UCSD-AML1 (cell line): ENCODE measurements around the gene MAGEB16.

Experiments used
- DNase-seq: peaks from one replicate; lab custom pipeline; 2025; ENCODE audit not compliant: unreplicated experiment; lab: John Stamatoyannopoulos, UW

MAGEB16 gene

GRCh38 chrX:35798042-35798441 is at the start of gene MAGEB16:
MAGEB16 (plus strand) TSS chrX:35798342; CDS start chrX:35802197, 3,855 bp downstream.
- DNase-seq, result no peak

- DNase-seq, result no peak
Measured at GRCh38 chrX:35773958-35774564, 24.1 kb upstream of the MAGEB16 start.

DNA sequence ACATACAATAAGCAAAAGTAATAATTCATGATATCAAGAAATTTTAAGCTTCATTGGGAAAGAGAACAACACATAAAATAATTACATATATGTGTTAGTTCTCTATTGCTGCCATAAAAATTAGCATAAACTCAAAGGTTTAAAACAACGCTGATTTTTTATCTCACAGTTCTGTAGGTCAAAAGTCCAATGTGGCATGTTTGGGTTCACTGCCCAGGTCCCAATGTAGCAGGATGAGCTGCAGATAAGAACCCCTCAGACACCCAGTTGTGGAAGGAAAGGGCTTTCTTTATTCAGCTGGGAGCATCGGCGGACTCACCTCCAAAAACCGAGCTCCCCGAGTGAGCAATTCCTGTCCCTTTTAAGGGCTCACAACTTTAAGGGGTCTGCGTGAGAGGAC is 13.1 kb upstream of the MAGEB16 start:
- DNase-seq, result no peak

- DNase-seq, result no peak
Measured at GRCh38 chrX:35786271-35786670, 11.9 kb upstream of the MAGEB16 start.

- no peak for DNase-seq
Measured at GRCh38 chrX:35787867-35788266, 10.3 kb upstream of the MAGEB16 start.

- peak; percentile 27 for DNase-seq
Measured at GRCh38 chrX:35800474-35800873, 2.3 kb downstream of the MAGEB16 start.

DNA sequence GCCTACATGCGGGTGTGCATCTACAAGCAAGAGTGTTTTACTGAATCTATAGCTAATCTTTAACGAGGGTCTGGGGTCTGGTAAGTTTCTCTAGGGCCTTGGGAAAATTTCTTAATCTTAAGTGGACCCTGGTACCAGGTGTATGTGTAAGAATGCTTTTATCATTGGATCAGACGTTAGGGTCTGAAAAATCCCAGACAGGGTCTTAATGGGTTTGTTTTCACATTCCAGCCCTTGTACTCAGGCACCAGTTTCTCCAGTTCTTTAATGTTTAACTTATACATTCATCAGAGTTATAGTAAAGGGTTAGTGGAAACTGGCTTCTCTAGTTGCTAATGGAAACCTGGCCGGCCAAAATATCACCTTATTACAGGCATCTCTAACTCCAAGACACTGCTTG is 11.6 kb downstream of the MAGEB16 start:
- no peak for DNase-seq

DNA sequence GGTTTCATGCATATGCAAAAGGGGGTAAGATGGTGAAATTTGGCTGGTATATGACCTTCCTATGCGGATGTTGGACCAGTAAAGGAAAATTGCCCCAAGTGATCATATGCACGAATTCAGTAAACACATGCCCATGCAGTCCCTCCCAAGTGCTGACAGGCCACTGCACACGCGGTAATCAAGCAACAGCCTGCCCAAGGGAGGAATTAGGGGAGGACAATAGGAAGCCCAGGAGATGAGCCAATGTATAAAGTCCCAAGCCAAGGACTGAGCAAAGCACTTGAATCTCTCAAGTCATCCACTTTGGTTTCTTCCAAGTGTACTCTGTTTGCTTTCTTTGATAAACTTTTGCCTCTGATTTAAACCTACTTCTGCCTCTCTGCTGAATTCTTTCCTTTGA is 21.1 kb downstream of the MAGEB16 start:
- no peak for DNase-seq

DNA sequence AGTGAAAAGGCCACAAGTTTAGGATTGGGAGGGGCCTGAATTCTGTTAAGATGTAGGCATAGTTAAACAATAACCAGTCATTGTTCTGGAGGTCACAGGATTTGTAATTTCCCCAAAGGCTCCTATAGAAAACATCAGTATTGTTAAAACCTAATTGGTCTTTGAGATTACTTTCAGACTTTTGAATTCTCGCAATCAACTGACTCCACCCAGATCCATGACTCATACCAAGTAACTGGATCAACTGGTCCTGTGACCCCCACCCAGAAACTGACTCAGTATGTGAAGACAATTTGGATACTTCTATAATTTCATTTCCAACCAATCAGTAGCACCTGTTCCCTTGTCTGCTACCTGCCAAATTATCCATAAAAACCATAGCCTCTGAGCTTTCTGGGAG is 28.4 kb downstream of the MAGEB16 start:
- no peak for DNase-seq

- DNase-seq, result no peak
Measured at GRCh38 chrX:35829501-35829900, 31.4 kb downstream of the MAGEB16 start.

DNA sequence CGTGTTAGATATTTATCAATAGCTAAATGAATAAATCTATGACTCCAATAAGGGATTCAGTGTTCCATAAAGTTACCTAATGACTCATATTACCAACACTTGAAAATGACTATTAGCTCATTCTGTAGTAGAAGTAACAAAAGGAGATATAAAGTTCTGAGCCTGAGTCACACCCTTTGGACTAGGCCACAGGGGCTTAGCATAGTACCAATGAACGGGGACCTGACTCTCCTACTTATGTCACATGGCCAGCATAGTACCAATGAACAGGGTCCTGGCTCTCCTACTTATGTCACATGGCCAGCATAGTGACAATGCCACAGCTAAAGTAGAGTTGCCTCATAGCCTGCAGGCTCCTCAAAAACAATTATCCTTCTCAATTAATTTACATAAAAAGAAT is 43.7 kb downstream of the MAGEB16 start:
- DNase-seq, result no peak

DNA sequence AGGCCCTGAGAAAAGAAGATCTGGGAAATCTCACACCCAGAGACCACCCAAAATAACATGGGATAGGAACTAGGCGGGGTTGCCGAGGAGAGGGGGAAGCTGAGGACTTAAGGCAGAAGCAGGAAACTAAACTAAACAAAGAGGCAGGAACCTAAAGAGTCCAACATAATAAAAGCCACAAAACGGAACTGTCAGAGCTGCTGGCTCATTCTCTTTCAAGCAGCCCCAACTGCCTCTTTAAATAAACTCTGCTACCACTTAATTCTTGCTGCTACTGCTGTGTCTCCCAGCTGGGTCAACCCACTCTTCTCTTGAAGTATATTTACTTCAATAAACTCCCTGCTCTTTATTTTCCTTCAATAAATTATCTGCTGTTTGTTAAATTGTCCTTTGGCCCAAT is 44.5 kb downstream of the MAGEB16 start:
- peak; percentile 24 for DNase-seq

GRCh38 chrX:35847736-35848135 is 49.6 kb downstream of the MAGEB16 start:
- DNase-seq, result no peak
